KOPT-K1 (cell line): ENCODE data around the gene RRP9.

ENCODE experiments used
- H3K27ac ChIP-seq: fragments of 200-600 bp; sonication (generic); 2 replicates; pipeline ENCODE4 v1.5.1; 2016; ENCODE audit warnings: antibody characterized with exemption, mild to moderate bottlenecking, low read depth, low read length; ENCODE audit not compliant: poor library complexity, severe bottlenecking
- H3K36me3 ChIP-seq: fragments of 200-600 bp; sonication (generic); 2 replicates; pipeline ENCODE4 v1.5.1; 2017; ENCODE audit warnings: antibody characterized with exemption, mild to moderate bottlenecking, low read length, moderate library complexity; ENCODE audit not compliant: insufficient read depth
- H3K9me3 ChIP-seq: fragments of 200-600 bp; sonication (generic); 2 replicates; pipeline ENCODE4 v1.5.1; 2017; ENCODE audit warnings: antibody characterized with exemption, low read length, mild to moderate bottlenecking; ENCODE audit not compliant: insufficient read depth, poor library complexity, severe bottlenecking

Gene RRP9

DNA sequence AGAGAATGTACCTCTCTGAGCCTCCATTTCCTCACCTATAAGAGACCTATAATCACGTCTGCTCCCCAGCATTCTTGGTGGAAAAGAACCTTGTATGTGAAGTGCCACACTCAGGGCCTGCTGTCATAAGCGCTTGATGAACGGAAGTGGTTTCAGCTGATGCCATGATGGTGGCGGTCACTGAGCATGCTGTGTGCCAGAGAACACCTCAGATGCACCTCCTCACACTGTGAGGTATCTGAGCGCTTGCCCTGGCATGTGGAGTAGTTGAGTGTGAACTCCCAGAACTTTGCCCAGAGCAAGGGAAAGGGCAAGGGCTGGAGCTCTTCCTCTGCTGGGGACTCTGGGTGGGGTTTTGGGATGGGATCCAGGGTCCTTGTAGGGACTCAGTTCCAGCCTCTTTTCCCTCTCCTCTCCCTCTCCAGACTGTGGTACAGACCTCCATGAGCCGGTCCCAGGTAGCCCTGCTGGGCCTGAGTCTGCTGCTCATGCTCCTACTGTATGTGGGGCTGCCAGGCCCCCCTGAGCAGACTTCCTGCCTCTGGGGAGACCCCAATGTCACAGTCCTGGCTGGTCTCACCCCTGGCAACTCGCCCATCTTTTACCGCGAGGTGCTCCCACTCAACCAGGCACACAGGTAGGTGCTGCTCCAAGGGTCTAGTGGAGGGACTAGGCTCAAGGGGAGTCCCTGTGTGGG lies 35.9 kb upstream of the RRP9 start:
- Histone ChIP-seq H3K36me3 (no peaks in the 10 kb centered on the region), H3K9me3 (no peaks in the 10 kb centered on the region), H3K27ac (no peak overlapping the region)

DNA sequence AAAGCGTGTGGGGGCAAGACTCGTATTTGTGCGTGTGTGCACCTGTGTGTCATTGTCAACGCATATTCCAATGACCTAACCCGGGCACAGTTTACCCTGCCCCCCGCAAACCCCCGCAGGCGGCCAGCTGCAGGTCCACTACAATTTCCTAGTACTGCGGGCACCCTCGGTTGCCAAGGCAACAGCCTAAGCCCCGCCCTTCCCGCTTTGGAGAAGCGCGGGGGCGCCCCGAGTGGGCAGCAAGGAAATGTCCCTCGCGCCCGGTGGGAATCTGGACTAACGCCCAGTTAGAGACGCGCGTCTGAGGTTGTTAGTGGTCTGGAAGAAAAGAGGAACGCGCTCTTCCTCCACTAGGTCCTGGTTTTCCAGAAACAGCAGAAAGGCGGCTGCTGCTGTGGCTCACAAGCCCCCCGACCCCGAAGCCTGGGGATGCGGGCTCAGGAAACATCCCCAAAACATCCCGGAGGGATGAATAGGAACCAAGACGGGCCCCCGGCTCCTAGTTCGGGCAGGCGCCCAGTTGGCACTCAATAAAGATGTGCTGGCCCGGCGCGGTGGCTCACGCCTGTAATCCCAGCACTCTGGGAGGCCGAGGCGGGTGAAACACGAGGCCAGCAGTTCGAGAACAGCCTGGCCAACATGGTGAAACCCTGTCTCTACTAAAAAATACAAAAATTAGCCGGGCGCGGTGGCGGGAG lies 34.3 kb upstream of the RRP9 start:
- Histone ChIP-seq H3K9me3 (no peaks in the 10 kb centered on the region), H3K27ac (no peak overlapping the region), H3K36me3 (no peaks in the 10 kb centered on the region)

DNA sequence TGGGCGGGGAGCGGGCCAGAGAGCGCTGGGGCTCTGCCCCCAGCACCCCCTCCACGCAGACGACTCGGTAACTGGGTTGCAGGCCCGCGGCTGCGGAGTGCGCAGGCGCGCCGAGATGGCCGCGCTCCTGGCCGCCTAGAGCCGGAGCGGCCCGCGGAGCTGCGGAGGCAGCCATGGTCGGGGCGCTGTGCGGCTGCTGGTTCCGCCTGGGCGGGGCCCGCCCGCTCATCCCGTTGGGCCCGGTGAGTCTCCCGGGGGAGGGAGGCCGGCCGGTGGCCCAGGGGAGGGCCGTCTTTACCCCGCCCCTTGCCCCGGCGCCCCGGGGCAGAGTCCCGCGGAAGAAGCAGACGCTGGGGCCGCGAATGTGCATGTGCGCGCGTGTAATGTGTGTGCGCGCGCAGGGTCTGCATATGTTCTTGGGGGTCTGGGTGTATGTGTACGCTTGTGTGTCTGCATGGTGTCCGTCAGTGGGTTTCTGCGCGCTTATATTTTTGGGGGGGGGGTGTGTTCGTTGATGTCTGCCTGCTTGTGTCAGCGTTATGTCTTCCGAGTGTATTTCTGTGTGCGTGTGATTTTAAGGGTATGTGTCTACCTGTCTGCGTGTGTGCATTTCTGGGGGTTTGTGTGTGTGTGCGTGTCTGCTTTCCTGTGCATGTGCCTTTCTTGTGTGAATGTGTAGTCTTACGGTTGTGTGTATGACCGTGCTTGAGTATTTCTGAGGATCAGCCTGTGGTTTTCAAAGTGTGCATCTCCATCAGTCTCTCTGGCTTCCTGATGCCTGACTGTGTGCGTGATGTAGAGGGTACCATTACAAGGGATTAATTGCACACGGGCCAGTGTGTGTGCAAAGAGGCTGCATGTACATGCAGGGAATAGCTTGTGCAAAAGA lies 33.5 kb upstream of the RRP9 start, which contains the start of gene ABHD14A:
TSS of gene ABHD14A (plus strand) at position 102 of the 889 bp plus-strand sequence. CDS start at position 174, 72 bp downstream.
- H3K27ac ChIP-seq, result peak within 1 kb of the TSS; percentile 76
- H3K36me3 ChIP-seq, result no peaks in the 10 kb centered on the region
- H3K9me3 ChIP-seq, result no peaks in the 10 kb centered on the region

DNA sequence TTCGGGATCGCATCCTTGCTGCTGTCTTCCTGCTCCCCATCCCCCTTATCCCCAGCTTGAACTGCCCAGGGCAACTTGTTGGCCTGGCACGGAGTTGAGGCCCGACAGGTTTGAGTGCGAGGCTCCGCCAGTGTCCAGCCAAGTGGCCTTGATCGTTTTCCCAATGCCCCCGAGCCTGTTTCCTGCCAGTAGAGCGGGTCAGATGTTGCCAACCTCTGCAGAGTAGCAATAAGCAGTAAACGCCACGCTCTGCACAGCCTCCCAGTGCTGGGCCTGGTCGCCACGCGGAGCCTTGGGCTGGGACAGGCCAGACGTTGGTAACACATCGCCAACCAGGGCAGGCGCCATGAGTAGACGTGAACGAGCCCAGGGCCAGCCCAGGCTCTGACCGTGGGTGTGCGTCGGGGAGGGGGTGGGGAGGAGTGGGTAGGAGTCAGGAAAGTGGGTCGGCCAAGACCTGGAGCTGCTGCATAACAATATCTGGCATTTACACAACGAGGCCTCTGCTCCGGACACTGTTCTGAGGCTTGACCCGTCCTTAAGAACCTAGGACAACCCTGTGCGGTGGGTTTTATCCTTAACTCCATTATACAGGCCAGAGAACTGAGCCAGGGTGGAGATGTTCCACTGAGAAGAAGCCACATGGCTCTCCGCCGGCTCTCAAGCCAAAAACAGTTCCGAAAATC lies 32.7 kb upstream of the RRP9 start:
- no peaks in the 10 kb centered on the region for H3K9me3 ChIP-seq
- H3K27ac ChIP-seq, result peak overlapping the region; percentile 76
- no peaks in the 10 kb centered on the region for H3K36me3 ChIP-seq

DNA sequence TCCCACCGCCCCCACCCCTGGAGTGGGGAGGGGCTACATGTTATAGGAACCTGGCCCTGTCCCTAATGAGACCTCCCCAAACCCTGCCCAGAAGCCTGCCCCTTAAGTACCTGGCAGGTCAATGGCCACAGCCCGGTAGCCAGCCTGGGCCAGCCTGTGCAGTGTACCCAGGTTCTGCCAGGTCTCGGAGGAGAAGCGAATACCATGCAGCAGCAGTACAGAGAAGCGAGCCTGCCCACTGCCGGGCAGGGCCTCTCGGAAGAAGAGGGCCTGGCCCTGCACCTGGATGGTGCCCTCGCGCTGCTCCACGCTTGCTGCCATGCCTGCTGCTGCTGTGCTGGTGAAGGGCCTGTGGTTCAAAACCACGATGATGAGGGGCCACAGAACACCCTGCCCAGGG lies 29.6 kb upstream of the RRP9 start:
- H3K36me3 ChIP-seq, result no peaks in the 10 kb centered on the region
- no peaks in the 10 kb centered on the region for H3K9me3 ChIP-seq
- H3K27ac ChIP-seq, result no peak overlapping the region

DNA sequence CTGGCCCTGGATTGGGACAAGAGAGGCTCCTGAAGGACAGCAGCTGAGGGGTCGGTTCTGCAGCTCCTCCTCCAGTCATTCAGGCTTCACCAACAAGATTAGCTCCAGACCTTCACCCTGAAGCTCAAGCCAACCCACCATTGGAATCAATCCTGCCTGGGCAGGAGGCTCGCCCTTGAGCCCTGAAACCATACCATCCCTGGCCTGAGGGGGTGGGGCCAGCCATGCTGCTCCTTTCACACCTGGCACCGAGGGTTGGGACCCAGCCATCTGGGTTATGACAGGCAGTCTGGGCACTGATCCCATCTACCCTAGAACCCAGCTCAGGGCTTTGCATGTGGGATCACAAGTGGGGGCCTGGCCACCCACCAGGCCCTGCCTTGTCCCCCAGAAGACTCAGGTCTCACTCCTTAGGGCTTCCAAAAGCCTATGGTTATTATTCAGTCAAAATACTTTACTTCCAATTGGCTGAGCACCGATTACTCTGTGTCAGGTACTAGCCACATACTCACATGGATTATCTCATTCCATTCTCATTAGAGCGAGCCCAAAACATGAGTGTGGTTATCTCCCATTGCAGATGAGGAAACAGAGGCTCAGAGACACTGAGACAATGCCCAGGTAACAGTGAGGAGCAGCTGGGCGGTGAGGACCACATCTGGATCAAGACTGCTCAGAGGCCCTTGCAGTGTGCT lies 29.0 kb upstream of the RRP9 start:
- Histone ChIP-seq H3K9me3 (no peaks in the 10 kb centered on the region), H3K36me3 (no peaks in the 10 kb centered on the region), H3K27ac (no peak overlapping the region)

DNA sequence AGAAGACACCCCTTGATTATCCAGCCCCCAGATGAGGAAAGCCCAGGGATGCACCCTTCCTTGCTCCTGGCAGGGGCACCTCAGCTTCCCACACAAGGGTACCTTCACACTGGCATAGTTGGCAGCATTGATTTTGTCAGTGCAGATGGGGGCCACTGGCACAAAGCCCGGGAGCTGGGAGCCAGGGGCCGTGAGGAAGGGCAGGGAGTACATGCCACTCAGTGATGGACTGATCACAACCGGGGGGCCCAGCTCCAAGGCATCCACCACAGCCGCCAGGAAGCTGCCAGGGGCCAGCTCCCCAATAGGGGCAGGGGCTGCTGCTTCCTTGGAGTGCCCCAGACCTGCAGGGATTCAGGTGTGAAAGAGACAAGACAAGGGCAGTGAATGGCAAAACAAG lies 28.1 kb upstream of the RRP9 start:
- H3K36me3 ChIP-seq, result no peaks in the 10 kb centered on the region
- no peaks in the 10 kb centered on the region for H3K9me3 ChIP-seq
- H3K27ac ChIP-seq, result no peak overlapping the region

DNA sequence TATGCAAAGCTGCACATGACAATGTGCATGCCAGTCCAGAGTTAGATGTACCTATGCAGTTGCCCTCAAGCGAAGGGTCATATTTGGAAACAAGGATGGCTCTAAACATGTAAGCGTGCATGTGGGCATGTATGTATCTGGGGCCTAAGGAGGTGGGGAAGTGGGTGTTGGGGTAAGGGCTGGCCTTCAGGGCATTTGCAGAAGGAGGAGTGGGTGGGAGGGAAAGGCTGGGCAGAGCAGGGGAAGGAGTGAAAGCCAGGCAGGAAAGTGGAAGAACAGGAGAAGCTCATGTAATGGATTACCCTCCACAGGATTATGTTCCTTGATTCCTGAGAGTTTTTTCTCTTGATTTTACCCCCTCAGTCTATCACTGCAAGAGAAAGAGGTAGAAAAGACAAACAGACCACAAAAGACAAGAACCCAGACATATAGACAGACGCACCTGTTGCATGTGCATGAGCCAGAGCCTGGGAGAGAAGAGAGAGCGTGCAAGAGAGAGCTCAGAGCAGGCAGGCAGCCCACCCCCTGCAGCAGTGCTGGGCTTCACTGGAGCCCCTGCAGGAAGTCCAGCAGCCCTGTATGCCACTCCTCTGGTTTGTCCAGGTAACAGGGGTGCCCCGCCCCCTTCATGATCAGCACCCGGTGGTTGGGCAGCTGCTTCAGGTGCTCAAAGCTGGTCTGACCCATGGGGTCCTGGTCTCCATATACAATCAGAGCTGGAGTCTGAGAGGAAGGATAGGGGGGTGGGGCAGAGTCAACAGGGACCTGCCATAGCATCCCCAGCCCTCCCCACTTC lies 27.4 kb upstream of the RRP9 start:
- no peak overlapping the region for H3K27ac ChIP-seq
- H3K9me3 ChIP-seq, result no peaks in the 10 kb centered on the region
- H3K36me3 ChIP-seq, result no peaks in the 10 kb centered on the region

DNA sequence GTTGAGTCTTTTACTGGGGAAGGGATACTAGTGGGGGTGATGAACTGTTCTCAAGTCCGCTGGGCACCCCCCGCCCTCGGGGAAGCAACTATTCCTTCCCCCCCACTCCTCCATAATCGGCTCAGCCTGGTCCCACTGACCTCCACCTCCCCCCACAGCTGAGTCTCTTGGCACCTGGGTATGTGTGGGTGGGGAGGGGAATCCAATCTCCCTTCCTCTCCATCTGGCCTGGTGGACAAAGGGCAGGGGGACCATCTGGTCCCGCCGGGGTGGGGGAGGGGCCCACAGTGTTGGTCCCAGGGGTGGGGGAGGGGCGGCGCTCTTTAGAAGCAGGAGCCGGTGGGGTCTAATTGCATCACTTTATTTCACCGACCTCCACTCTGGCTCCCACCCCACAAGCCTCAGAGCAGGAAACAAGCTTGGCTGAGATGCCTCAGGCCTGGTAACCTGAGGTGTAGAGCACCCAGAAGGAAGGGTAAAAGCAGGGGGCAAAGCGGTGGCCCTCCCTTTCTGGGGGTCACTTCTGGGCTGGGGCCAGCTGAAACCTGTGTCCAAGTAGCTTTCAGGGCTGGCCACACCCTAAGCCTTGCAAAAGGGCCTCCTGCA lies 26.6 kb upstream of the RRP9 start:
- H3K36me3 ChIP-seq, result no peaks in the 10 kb centered on the region
- no peaks in the 10 kb centered on the region for H3K9me3 ChIP-seq
- no peak overlapping the region for H3K27ac ChIP-seq

DNA sequence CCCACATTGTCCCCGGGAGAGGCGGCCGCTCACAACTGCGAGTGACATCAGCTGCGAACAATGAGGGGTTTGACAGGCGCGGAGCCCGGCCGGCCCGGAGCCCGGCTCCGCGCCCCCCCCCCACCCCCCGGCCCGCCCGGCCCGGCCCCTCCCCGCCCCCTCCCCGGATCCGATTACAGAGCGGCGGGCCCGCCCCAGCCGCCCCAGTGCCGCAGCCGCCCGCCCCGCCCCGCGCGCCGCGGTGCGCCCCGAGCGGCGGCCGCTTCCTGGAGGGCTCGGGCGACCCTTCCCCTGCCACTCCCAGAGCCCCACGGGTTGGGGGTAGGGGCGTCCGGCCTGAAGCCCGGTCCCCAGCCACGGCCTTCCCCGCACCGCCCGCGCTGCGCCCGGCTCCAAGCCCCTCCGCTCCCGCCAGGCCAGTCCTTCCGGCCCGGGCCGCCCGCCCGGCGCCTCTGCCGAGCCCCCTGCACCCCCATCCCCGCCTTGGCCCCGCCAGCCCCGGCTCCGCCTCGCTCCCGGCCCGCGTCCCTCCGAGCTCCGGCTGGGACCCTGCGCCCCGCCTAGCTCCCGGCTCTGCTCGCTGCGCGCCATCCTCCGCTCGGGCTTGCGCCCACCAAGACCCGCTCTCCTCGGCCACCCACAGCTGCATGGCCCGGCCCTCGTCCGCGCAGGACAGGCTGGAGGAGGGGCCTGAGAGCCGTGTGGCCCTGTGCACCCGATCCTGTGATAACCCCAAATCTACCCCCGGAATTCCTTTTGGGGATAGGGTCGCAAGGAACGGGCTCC lies 25.9 kb upstream of the RRP9 start, which contains the start of gene PCBP4:
TSS of gene PCBP4 (minus strand) at position 71 of the 786 bp plus-strand sequence. CDS start 6,214 bp downstream, outside the sequence.
- Histone ChIP-seq H3K9me3 (no peaks in the 10 kb centered on the region), H3K27ac (peak within 1 kb of the TSS; percentile 43), H3K36me3 (no peaks in the 10 kb centered on the region)

DNA sequence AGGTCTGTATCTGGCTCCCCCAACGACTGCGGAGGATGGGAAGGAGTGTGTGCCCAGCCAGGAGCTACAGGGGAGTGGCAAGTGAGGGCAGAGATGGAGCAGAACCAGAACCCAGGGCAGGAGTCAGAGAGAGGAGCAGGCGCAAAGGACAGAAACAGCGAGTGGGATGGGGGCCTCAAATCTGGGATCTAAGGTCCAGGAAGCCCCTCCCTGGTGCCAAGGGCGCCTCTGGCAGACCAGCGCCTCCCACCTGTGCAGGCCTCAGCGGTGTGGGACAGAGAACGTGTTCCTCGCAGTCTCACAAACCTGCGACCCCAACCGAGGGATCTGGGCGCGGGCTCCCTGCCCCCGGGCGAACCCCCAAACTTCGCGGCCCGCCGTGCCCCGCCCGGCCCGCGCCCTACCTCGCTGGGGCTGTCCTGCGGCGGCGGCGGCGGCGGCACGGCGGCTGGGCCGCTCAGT lies 25.2 kb upstream of the RRP9 start:
- H3K27ac ChIP-seq, result peak overlapping the region; percentile 31
- no peaks in the 10 kb centered on the region for H3K36me3 ChIP-seq
- H3K9me3 ChIP-seq, result no peaks in the 10 kb centered on the region

DNA sequence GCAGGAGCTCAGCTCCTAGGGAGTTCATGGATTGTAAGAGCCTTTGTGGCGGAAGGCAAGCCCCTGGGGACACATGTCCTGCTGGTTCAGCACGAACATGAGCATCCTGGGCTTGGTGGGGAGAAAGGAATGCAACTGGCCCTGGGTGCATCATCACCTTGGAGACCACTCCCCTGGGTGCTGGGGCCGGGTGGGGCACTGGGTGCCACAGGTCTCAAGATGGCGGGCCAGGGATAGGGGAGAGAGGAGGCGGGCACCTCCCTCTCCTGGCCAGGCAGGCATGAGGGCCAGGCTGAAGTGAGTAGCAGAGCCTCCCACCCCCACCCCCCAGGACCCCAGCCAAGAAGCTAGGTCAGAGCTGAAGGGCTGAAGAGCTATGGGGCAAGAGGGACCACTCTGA lies 24.8 kb upstream of the RRP9 start:
- no peaks in the 10 kb centered on the region for H3K9me3 ChIP-seq
- H3K27ac ChIP-seq, result peak overlapping the region; percentile 31
- no peaks in the 10 kb centered on the region for H3K36me3 ChIP-seq

DNA sequence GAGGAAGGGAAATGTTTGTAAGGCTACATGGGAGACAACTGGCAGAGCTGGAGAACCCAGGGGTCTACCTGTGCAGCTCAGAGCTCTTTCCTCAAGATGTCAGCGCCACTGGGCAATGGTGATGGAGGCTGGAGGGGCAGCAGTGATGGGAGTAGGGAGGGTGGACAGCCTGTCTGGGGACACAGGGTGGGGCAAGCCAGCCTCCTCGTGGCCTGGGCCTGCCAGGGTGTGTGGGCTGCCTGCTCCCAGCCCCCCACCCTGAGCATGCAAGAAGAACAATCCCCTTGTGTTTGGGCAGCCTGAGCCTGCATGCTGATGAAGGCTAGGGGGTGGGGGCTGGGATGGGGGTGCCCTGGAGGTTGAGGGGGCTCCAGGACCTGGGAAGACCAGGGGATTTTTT lies 24.3 kb upstream of the RRP9 start:
- H3K36me3 ChIP-seq, result no peaks in the 10 kb centered on the region
- no peaks in the 10 kb centered on the region for H3K9me3 ChIP-seq
- H3K27ac ChIP-seq, result no peak overlapping the region
